ENCODE measurements around the gene CFAP74.

The CFAP74 gene

GRCh38 chr1:1898246-1898933 lies 105.2 kb downstream of the CFAP74 start:
- TF ChIP-seq ZSCAN4 (tag by site-specific recombination; IDR thresholded peaks at IDR 0.05) (peak; percentile 73), ZNF18 (tag by site-specific recombination; IDR thresholded peaks at IDR 0.05) (peak; percentile 12; the same call in 1 of the 2 replicates), ZNF132 (tag by site-specific recombination; IDR thresholded peaks at IDR 0.05; ENCODE audit: borderline replicate concordance) (no peak), BCL11A (tag by site-specific recombination; IDR thresholded peaks at IDR 0.05; ENCODE audit: low read depth) (no peak), ZNF529 (tag by site-specific recombination; IDR thresholded peaks at IDR 0.05; ENCODE audit: insufficient replicate concordance) (no peak)
- ChIA-PET POLR2A (interaction anchor here (0.8 kb wide), 1 partner anchor 26 kb away, joined by 3 read pairs; no protein-coding TSS in a partner anchor), CTCF (interaction anchor here (0.6 to 2.5 kb wide), 4 partner anchors 7 to 71 kb away, joined by 3 to 16 read pairs (median 6); no protein-coding TSS in a partner anchor)
- Histone ChIP-seq H3K9me3 (ENCODE audit: control insufficient read depth, insufficient read depth, low read depth, low read length) (no peaks in the 10 kb centered on the region), H3K36me3 (ENCODE audit: control insufficient read depth in 2 of 2, insufficient read depth in 1 of 2, low read length in 2 of 2) (no peaks in the 10 kb centered on the region), H3K27ac (ENCODE audit: extremely low read depth, low read depth, low read length) (no peak overlapping the region), H3K4me3 (ENCODE audit: low read depth, low read length) (no peak overlapping the region), H3K4me1 (ENCODE audit: control insufficient read depth, insufficient read depth, low read length) (no peaks in the 10 kb centered on the region)

GRCh38 chr1:1895456-1896336 lies 107.9 kb downstream of the CFAP74 start:
- 0 out of 2 replicates have a peak, but pooled peaks cover 3% of the 10 kb centered on the region for H3K4me1 ChIP-seq (ENCODE audit: control insufficient read depth, insufficient read depth, low read length)
- POLR2A ChIA-PET, result interaction anchor here (0.7 to 2.7 kb wide), 4 partner anchors 10 to 20 kb away, joined by 3 to 9 read pairs (median 8); no protein-coding TSS in a partner anchor
- H3K4me3 ChIP-seq (ENCODE audit: low read depth, low read length), result no peak overlapping the region
- no peak for TF ChIP-seq ZSCAN16 (tag by site-specific recombination; IDR thresholded peaks at IDR 0.05)
- no peak for TF ChIP-seq ZNF350 (tag by site-specific recombination; IDR thresholded peaks at IDR 0.05)
- peak; percentile 73; the same call in 1 of the 2 replicates for TF ChIP-seq ZNF341 (tag by site-specific recombination; IDR thresholded peaks at IDR 0.05; ENCODE audit: low read depth)
- TF ChIP-seq ZNF76 (tag by site-specific recombination; IDR thresholded peaks at IDR 0.05; ENCODE audit: borderline replicate concordance, low read depth), result peak; percentile 44; the same call in 1 of the 2 replicates
- TF ChIP-seq PRDM10 (tag by site-specific recombination; IDR thresholded peaks at IDR 0.05), result 0 out of 2 replicates have a peak, but pooled peaks have one; percentile 10
- H3K36me3 ChIP-seq (ENCODE audit: control insufficient read depth in 2 of 2, insufficient read depth in 1 of 2, low read length in 2 of 2), result no peaks in the 10 kb centered on the region
- H3K9me3 ChIP-seq (ENCODE audit: control insufficient read depth, insufficient read depth, low read depth, low read length), result no peaks in the 10 kb centered on the region
- CTCF ChIA-PET, result interaction anchor here (0.6 to 1.3 kb wide), 2 partner anchors 10 to 13 kb away, joined by 3 to 4 read pairs; no protein-coding TSS in a partner anchor
- H3K27ac ChIP-seq (ENCODE audit: extremely low read depth, low read depth, low read length), result no peak overlapping the region

- Histone ChIP-seq H3K9me3 (ENCODE audit: control insufficient read depth, insufficient read depth, low read depth, low read length) (no peaks in the 10 kb centered on the region), H3K4me1 (ENCODE audit: control insufficient read depth, insufficient read depth, low read length) (0 out of 2 replicates have a peak, but pooled peaks cover 3% of the 10 kb centered on the region), H3K27ac (ENCODE audit: extremely low read depth, low read depth, low read length) (no peak overlapping the region; the same call in 1 of the 2 replicates), H3K36me3 (ENCODE audit: control insufficient read depth in 2 of 2, insufficient read depth in 1 of 2, low read length in 2 of 2) (no peaks in the 10 kb centered on the region), H3K4me3 (ENCODE audit: low read depth, low read length) (no peak overlapping the region)
- TF ChIP-seq PRDM6 (tag by site-specific recombination; IDR thresholded peaks at IDR 0.05), result no peak
- 0 out of 2 replicates have a peak, but pooled peaks have one; percentile 81 for TF ChIP-seq ZIC2 (tag by site-specific recombination; IDR thresholded peaks at IDR 0.05)
- TF ChIP-seq ZNF510 (tag by site-specific recombination; IDR thresholded peaks at IDR 0.05; ENCODE audit: insufficient replicate concordance), result no peak
- no peak for TF ChIP-seq ZFP69B (tag by site-specific recombination; IDR thresholded peaks at IDR 0.05)
- no peak for TF ChIP-seq ZNF26 (tag by site-specific recombination; IDR thresholded peaks at IDR 0.05)
- ChIA-PET CTCF (interaction anchor here (0.6 to 1.3 kb wide), 2 partner anchors 11 to 13 kb away, joined by 3 to 4 read pairs; no protein-coding TSS in a partner anchor), POLR2A (interaction anchor here (1.0 to 2.7 kb wide), 3 partner anchors 11 to 20 kb away, joined by 6 to 9 read pairs (median 9); no protein-coding TSS in a partner anchor)
These were observed 108.5 kb downstream of the CFAP74 start for GRCh38 chr1:1895060-1895418.
